ENCODE results near the gene KCNV2. TPM values are rescaled to one million over a fixed set of nuclear protein-coding genes. Genes with fewer than 3 reads are reported as not detected.

KCNV2 gene
- total RNA-seq, 1 donor from 2014 or later, result not detected

- Mint-ChIP-seq H3K4me3 (no peak overlapping the region), H3K36me3 (no peaks in the 10 kb centered on the region), H3K27me3 (ENCODE audit: insufficient read depth, low read depth) (no peaks in the 10 kb centered on the region), H3K4me1 (no peaks in the 10 kb centered on the region), H3K9me3 (no peaks in the 10 kb centered on the region), H3K27ac (no peak overlapping the region)
- H4K20me1 ChIP-seq (ENCODE audit: low read depth), result no peaks in the 10 kb centered on the region
- no peaks in the 10 kb centered on the region for H3K79me2 ChIP-seq (ENCODE audit: low read depth)
- no peak for DNase-seq (ENCODE audit: low spot score)
- no peaks in the 10 kb centered on the region for H3K9me3 ChIP-seq (ENCODE audit: low read depth)
- H3K4me3 ChIP-seq, result no peak overlapping the region
- H3K4me2 ChIP-seq, result no peak overlapping the region
- no peak overlapping the region for H3K27ac ChIP-seq
- H3K27me3 ChIP-seq, result no peaks in the 10 kb centered on the region
- H3K9ac ChIP-seq, result no peak overlapping the region
- no peak overlapping the region for H2AFZ ChIP-seq (replicated peaks)
- H3F3A ChIP-seq (ENCODE audit: low read depth), result no peaks in the 10 kb centered on the region
- H3K36me3 ChIP-seq, result no peaks in the 10 kb centered on the region
- TF ChIP-seq EZH2phosphoT487 (IDR thresholded peaks at IDR 0.05) (no peak), EZH2 (IDR thresholded peaks at IDR 0.05) (no peak), CTCF (IDR thresholded peaks at IDR 0.05) (no peak)
- no peaks in the 10 kb centered on the region for H3K4me1 ChIP-seq
These were observed 35.3 kb upstream of the KCNV2 start for GRCh38 chr9:2681981-2682380.

GRCh38 chr9:2686911-2687310 is 30.4 kb upstream of the KCNV2 start:
- Mint-ChIP-seq H3K27ac (no peak overlapping the region), H3K9me3 (no peaks in the 10 kb centered on the region), H3K36me3 (no peaks in the 10 kb centered on the region), H3K4me3 (no peak overlapping the region), H3K27me3 (ENCODE audit: insufficient read depth, low read depth) (no peaks in the 10 kb centered on the region), H3K4me1 (no peaks in the 10 kb centered on the region)
- no peak for TF ChIP-seq CTCF (IDR thresholded peaks at IDR 0.05)
- TF ChIP-seq EZH2 (IDR thresholded peaks at IDR 0.05), result no peak
- TF ChIP-seq EZH2phosphoT487 (IDR thresholded peaks at IDR 0.05), result no peak
- Histone ChIP-seq H3K9ac (no peak overlapping the region), H3K27ac (no peak overlapping the region), H2AFZ (replicated peaks) (no peak overlapping the region), H3F3A (ENCODE audit: low read depth) (no peaks in the 10 kb centered on the region), H3K4me1 (no peaks in the 10 kb centered on the region), H3K9me3 (ENCODE audit: low read depth) (no peaks in the 10 kb centered on the region), H4K20me1 (ENCODE audit: low read depth) (no peaks in the 10 kb centered on the region), H3K79me2 (ENCODE audit: low read depth) (no peaks in the 10 kb centered on the region), H3K4me2 (no peak overlapping the region), H3K36me3 (no peaks in the 10 kb centered on the region), H3K4me3 (no peak overlapping the region), H3K27me3 (no peaks in the 10 kb centered on the region)
- DNase-seq (ENCODE audit: low spot score), result no peak

GRCh38 chr9:2688636-2689035 is 28.7 kb upstream of the KCNV2 start:
- Histone ChIP-seq H4K20me1 (ENCODE audit: low read depth) (no peaks in the 10 kb centered on the region), H3K4me1 (no peaks in the 10 kb centered on the region), H2AFZ (replicated peaks) (no peak overlapping the region), H3K4me3 (no peak overlapping the region), H3K9ac (no peak overlapping the region), H3K27me3 (no peaks in the 10 kb centered on the region), H3K36me3 (no peaks in the 10 kb centered on the region), H3K4me2 (no peak overlapping the region), H3K79me2 (ENCODE audit: low read depth) (no peaks in the 10 kb centered on the region), H3F3A (ENCODE audit: low read depth) (no peaks in the 10 kb centered on the region), H3K27ac (no peak overlapping the region), H3K9me3 (ENCODE audit: low read depth) (no peaks in the 10 kb centered on the region)
- DNase-seq (ENCODE audit: low spot score), result no peak
- Mint-ChIP-seq H3K27me3 (ENCODE audit: insufficient read depth, low read depth) (no peaks in the 10 kb centered on the region), H3K9me3 (no peaks in the 10 kb centered on the region), H3K4me3 (no peak overlapping the region), H3K4me1 (no peaks in the 10 kb centered on the region), H3K27ac (no peak overlapping the region), H3K36me3 (no peaks in the 10 kb centered on the region)
- TF ChIP-seq EZH2phosphoT487 (IDR thresholded peaks at IDR 0.05), result no peak
- no peak for TF ChIP-seq CTCF (IDR thresholded peaks at IDR 0.05)
- no peak for TF ChIP-seq EZH2 (IDR thresholded peaks at IDR 0.05)
